PC-9 (cell line): Measurements from ENCODE around the gene SETD1B. TPM values are rescaled to one million over a fixed set of nuclear protein-coding genes. Genes with fewer than 3 reads are reported as not detected.
A peak's percentile ranks its signal among the peaks of the same experiment; 100 is the strongest.

Experiments used
- BruUV-seq: library from RNA; stranded (reverse); fragments of 400-500 nt; replicated peaks from 2 replicates; lab custom pipeline; 2021; lab: Mats Ljungman, UMichigan
- CTCF ChIA-PET: fragments of 300-600 bp; sonication (Branson Sonifier 250); formaldehyde crosslinking; loops from one replicate; lab custom pipeline; 2022; ENCODE audit warnings: antibody characterized with exemption; lab: Charles Lee
- POLR2A ChIA-PET: fragments of 300-600 bp; sonication (Branson Sonifier 250); formaldehyde crosslinking; loops from one replicate; lab custom pipeline; 2022; ENCODE audit warnings: antibody characterized with exemption; ENCODE audit not compliant: unreplicated experiment; lab: Charles Lee
- DNase-seq, 2 experiments: peaks; one replicate each; pipeline versions ENCODE4 v3.0.0 to v3.0.0-alpha.2; 2015 to 2022; ENCODE audit warnings: mixed read lengths in 1 of 2
- H2AFZ ChIP-seq: fragments of 200-600 bp; sonication (generic); 2 replicates; pipeline ENCODE4 v1.8.1; 2017; ENCODE audit warnings: antibody characterized with exemption
- H3F3A ChIP-seq: fragments of 200-600 bp; sonication (generic); 2 replicates; pipeline ENCODE4 v1.8.1; 2017; ENCODE audit warnings: antibody characterized with exemption, mild to moderate bottlenecking, low read depth; ENCODE audit not compliant: insufficient read depth
- H3K27ac ChIP-seq: fragments of 200-600 bp; sonication (generic); 2 replicates; pipeline ENCODE4 v1.6.1; 2016; ENCODE audit warnings: mixed run types
- H3K27me3 ChIP-seq: fragments of 200-600 bp; sonication (generic); 2 replicates; pipeline ENCODE4 v1.6.1; 2016; ENCODE audit warnings: low read depth, mixed run types; ENCODE audit not compliant: insufficient read depth
- H3K36me3 ChIP-seq: fragments of 200-600 bp; sonication (generic); 2 replicates; pipeline ENCODE4 v1.6.1; 2016; ENCODE audit warnings: low read depth, mixed run types
- H3K4me1 ChIP-seq: fragments of 200-600 bp; sonication (generic); replicated peaks from 2 replicates; pipeline ENCODE4 v1.6.1; 2016; ENCODE audit warnings: mixed run types; ENCODE audit not compliant: insufficient read depth
- H3K4me2 ChIP-seq: fragments of 200-600 bp; sonication (generic); 2 replicates; pipeline ENCODE4 v1.6.1; 2017; ENCODE audit warnings: mixed run types
- H3K4me3 ChIP-seq: fragments of 200-600 bp; sonication (generic); 2 replicates; pipeline ENCODE4 v1.6.1; 2016; ENCODE audit warnings: mixed run types
- H3K79me2 ChIP-seq: fragments of 200-600 bp; sonication (generic); 2 replicates; pipeline ENCODE4 v1.6.1; 2017; ENCODE audit warnings: low read depth, mixed run types
- H3K9me2 ChIP-seq: fragments of 200-600 bp; sonication (generic); 2 replicates; pipeline ENCODE4 v1.8.1; 2017; ENCODE audit warnings: mild to moderate bottlenecking; ENCODE audit not compliant: insufficient read depth
- H3K9me3 ChIP-seq: fragments of 200-600 bp; sonication (generic); 2 replicates; pipeline ENCODE4 v1.8.1; 2016; ENCODE audit warnings: low read depth; ENCODE audit not compliant: insufficient read depth
- H4K20me1 ChIP-seq: fragments of 200-600 bp; sonication (generic); 2 replicates; pipeline ENCODE4 v1.8.1; 2017; ENCODE audit not compliant: insufficient read depth
- CTCF ChIP-seq: fragments of 200-600 bp; sonication (generic); conservative IDR thresholded peaks from 2 replicates; pipeline ENCODE4 v1.6.1; 2017; ENCODE audit warnings: mixed run types, antibody characterized with exemption, mild to moderate bottlenecking, moderate library complexity
- EZH2 ChIP-seq: fragments of 200-600 bp; sonication (generic); IDR thresholded peaks from 2 replicates; pipeline ENCODE4 v1.8.0; 2017; ENCODE audit warnings: antibody characterized with exemption, low read depth
- intact Hi-C: fragments of 100-400 bp; cut with micrococcal nuclease; formaldehyde crosslinking; loops from one replicate; pipeline ENCODE4 v1.10.0; 2022; ENCODE audit not compliant: unreplicated experiment
- total RNA-seq: library from RNA; stranded (reverse); gene quantifications from 2 replicates; pipeline ENCODE4 v1.2.3, GENCODE V29; 2021

SETD1B gene
- total RNA-seq, 1 experiment from 2014 or later: 22.6 TPM

GRCh38 chr12:121799842-121800693 is 3.7 kb upstream of the SETD1B start:
- no TSS peak for BruUV-seq
- peak; percentile 79 to 95 for DNase-seq
- H3K9me2 ChIP-seq: no peaks in the 10 kb centered on the region
- H3K4me1 ChIP-seq: peaks cover 40% of the 10 kb centered on the region
- no peaks in the 10 kb centered on the region for H3K27me3 ChIP-seq
- peak overlapping the region; percentile 100 for H3K27ac ChIP-seq
- H3F3A ChIP-seq: peaks cover 70% of the 10 kb centered on the region
- H3K36me3 ChIP-seq: no peaks in the 10 kb centered on the region
- TF ChIP-seq EZH2 (no peak), CTCF (no peak)
- POLR2A ChIA-PET: interaction anchor here (0.6 to 0.7 kb wide), 3 partner anchors 14 to 857 kb away, joined by 4 to 8 read pairs (median 5); no protein-coding TSS in a partner anchor
- H3K9me3 ChIP-seq: no peaks in the 10 kb centered on the region
- intact Hi-C loops: loop anchor here (10.0 kb wide), 3 partner anchors 245 to 575 kb away; no protein-coding TSS in a partner anchor
- H4K20me1 ChIP-seq: no peaks in the 10 kb centered on the region
- CTCF ChIA-PET: interaction anchor here (0.5 kb wide), 1 partner anchor 331 kb away, joined by 3 read pairs; no protein-coding TSS in a partner anchor
- peak overlapping the region; percentile 74 for H3K4me3 ChIP-seq
- H3K4me2 ChIP-seq: peak overlapping the region; percentile 77
- peaks cover 59% of the 10 kb centered on the region for H3K79me2 ChIP-seq
- H2AFZ ChIP-seq: no peak overlapping the region

GRCh38 chr12:121800694-121801594 is 2.9 kb upstream of the SETD1B start:
- ChIA-PET POLR2A (interaction anchor here (0.6 to 0.7 kb wide), 2 partner anchors 32 to 856 kb away, joined by 4 to 8 read pairs; no protein-coding TSS in a partner anchor), CTCF (no interaction called here)
- no peaks in the 10 kb centered on the region for H3K9me2 ChIP-seq
- no peaks in the 10 kb centered on the region for H4K20me1 ChIP-seq
- H3K4me1 ChIP-seq: peaks cover 37% of the 10 kb centered on the region
- peaks cover 60% of the 10 kb centered on the region for H3K79me2 ChIP-seq
- no peaks in the 10 kb centered on the region for H3K9me3 ChIP-seq
- H3K4me2 ChIP-seq: peak overlapping the region; percentile 100
- no peak for TF ChIP-seq EZH2
- no peak for TF ChIP-seq CTCF
- DNase-seq: peak in 1 of 2 experiments; percentile 50
- peak overlapping the region; percentile 58; the same call in 1 of the 2 replicates for H2AFZ ChIP-seq
- H3K27ac ChIP-seq: peak overlapping the region; percentile 100
- H3K27me3 ChIP-seq: no peaks in the 10 kb centered on the region
- H3K36me3 ChIP-seq: no peaks in the 10 kb centered on the region
- H3K4me3 ChIP-seq: peak overlapping the region; percentile 83
- intact Hi-C loops: no loop called here
- BruUV-seq: TSS peak; percentile 54
- H3F3A ChIP-seq: peaks cover 63% of the 10 kb centered on the region
